ENCODE data around the gene SIGLEC8. TPM values are rescaled to one million over a fixed set of nuclear protein-coding genes. Genes with fewer than 3 reads are reported as not detected.

Gene SIGLEC8
- total RNA-seq, 4 donors from 2014 or later = 0.45 to 0.49 TPM; not detected in 2

GRCh38 chr19:51480590-51480989 lies 22.3 kb upstream of the SIGLEC8 start:
- intact Hi-C loops (cut with DNase I) = no loop called here

GRCh38 chr19:51479531-51480331 lies 21.5 kb upstream of the SIGLEC8 start:
- Histone ChIP-seq H3K4me3 (replicated peaks in 1 of 3) (no peak overlapping the region), H3K4me1 (no peaks in the 10 kb centered on the region), H3K27me3 (no peaks in the 10 kb centered on the region), H3K36me3 (no peaks in the 10 kb centered on the region), H3K9me3 (no peaks in the 10 kb centered on the region), H3K27ac (no peak overlapping the region)
- no peak for DNase-seq
- 81 to 84% methylated on average over 12 of the region's 12 CpGs for WGBS, 2 donors
- TF ChIP-seq POLR2A (IDR thresholded peaks at IDR 0.05) (no peak), CTCF (IDR thresholded peaks at IDR 0.05) (no peak)
- intact Hi-C loops (cut with DNase I) = loop anchor here (10.0 kb wide), 1 partner anchor 175 kb away; no protein-coding TSS in a partner anchor

More at GRCh38 chr19:51480590-51480989, 22.3 kb upstream of the SIGLEC8 start:
- TF ChIP-seq POLR2A (IDR thresholded peaks at IDR 0.05) = no peak
- no peak for TF ChIP-seq CTCF (IDR thresholded peaks at IDR 0.05)
- whole genome bisulfite sequencing, 2 donors = 11 to 40% methylated on average over 4 to 8 of the region's 8 CpGs
- DNase-seq = no peak
- H3K9me3 ChIP-seq = no peaks in the 10 kb centered on the region
- H3K36me3 ChIP-seq = no peaks in the 10 kb centered on the region
- no peaks in the 10 kb centered on the region for H3K27me3 ChIP-seq
- no peak overlapping the region for H3K4me3 ChIP-seq (replicated peaks in 1 of 3)
- H3K4me1 ChIP-seq = no peaks in the 10 kb centered on the region
- no peak overlapping the region for H3K27ac ChIP-seq

GRCh38 chr19:51478381-51479234 lies 20.4 kb upstream of the SIGLEC8 start, which contains the start of gene CEACAM18:
CEACAM18 (plus strand) TSS chr19:51478539.
- Histone ChIP-seq H3K27ac (no peak within 1 kb of the TSS), H3K4me1 (no peaks in the 10 kb centered on the region), H3K36me3 (no peaks in the 10 kb centered on the region), H3K27me3 (no peaks in the 10 kb centered on the region), H3K4me3 (replicated peaks in 1 of 3) (no peak within 1 kb of the TSS), H3K9me3 (no peaks in the 10 kb centered on the region)
- intact Hi-C loops (cut with DNase I) = loop anchor here (10.0 kb wide), 1 partner anchor 176 kb away; no protein-coding TSS in a partner anchor
- DNase-seq = no peak
- TF ChIP-seq POLR2A (IDR thresholded peaks at IDR 0.05) = no peak
- TF ChIP-seq CTCF (IDR thresholded peaks at IDR 0.05) = no peak
- WGBS, 2 donors = 55 to 56% methylated on average over 8 to 12 of the region's 17 CpGs

GRCh38 chr19:51477344-51477743 lies 19.1 kb upstream of the SIGLEC8 start:
- intact Hi-C loops (cut with DNase I) = loop anchor here (10.0 kb wide), 1 partner anchor 177 kb away; no protein-coding TSS in a partner anchor
- DNase-seq = no peak
- Histone ChIP-seq H3K27ac (no peak overlapping the region), H3K9me3 (no peaks in the 10 kb centered on the region), H3K27me3 (no peaks in the 10 kb centered on the region), H3K4me3 (replicated peaks in 1 of 3) (no peak overlapping the region), H3K36me3 (no peaks in the 10 kb centered on the region), H3K4me1 (no peaks in the 10 kb centered on the region)
- WGBS, 2 donors = 56 to 61% methylated on average over 5 of the region's 5 CpGs
- TF ChIP-seq CTCF (IDR thresholded peaks at IDR 0.05) = no peak
- no peak for TF ChIP-seq POLR2A (IDR thresholded peaks at IDR 0.05)
